ENCODE results near the gene AVEN.

AVEN gene

DNA sequence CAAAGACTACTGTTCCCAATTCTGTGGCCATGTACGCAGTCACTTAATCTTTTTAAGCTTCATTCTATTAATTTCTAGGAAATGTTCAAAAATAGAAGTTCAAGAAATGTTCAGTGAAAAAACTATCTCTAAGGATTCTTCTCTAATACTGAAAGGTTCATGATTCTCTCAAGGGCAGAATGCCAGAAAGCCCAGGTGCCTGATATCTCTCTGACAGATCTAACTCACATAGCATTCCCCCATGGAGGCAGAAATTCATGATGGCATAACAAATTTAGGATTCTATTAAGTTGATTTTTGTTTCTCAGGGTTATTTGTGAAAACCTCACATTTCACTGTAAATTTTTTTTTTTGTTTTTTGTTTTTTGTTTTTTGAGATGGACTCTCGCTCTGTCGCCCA lies 53.3 kb downstream of the AVEN start:
- TF ChIP-seq, protein P1, sequence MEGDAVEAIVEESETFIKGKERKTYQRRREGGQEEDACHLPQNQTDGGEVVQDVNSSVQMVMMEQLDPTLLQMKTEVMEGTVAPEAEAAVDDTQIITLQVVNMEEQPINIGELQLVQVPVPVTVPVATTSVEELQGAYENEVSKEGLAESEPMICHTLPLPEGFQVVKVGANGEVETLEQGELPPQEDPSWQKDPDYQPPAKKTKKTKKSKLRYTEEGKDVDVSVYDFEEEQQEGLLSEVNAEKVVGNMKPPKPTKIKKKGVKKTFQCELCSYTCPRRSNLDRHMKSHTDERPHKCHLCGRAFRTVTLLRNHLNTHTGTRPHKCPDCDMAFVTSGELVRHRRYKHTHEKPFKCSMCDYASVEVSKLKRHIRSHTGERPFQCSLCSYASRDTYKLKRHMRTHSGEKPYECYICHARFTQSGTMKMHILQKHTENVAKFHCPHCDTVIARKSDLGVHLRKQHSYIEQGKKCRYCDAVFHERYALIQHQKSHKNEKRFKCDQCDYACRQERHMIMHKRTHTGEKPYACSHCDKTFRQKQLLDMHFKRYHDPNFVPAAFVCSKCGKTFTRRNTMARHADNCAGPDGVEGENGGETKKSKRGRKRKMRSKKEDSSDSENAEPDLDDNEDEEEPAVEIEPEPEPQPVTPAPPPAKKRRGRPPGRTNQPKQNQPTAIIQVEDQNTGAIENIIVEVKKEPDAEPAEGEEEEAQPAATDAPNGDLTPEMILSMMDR (IDR thresholded peaks at IDR 0.05), result no peak
- no peak for TF ChIP-seq ZFX (IDR thresholded peaks at IDR 0.05; ENCODE audit: borderline replicate concordance)
- H3K27ac ChIP-seq, result no peak overlapping the region

DNA sequence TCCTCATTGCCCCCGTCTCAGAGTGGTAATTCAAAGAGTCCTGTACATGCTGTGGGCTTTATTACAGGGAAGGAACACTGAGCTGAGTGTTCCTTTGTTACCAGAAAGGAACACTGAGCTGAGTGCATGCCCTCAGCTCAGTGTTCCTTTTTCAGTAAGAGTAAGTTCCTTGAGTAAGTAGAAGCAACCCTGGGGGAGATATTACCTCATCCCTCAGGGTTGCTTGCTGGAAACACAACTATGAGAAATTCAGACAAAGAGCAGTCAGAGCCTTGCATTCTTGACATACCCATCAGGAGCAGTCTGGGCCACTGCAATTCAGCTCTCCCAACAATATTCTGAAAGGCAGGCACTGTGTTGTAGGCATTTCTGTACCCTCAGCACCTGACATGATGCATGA lies 53.7 kb downstream of the AVEN start:
- no peak overlapping the region for H3K27ac ChIP-seq
- no peak for TF ChIP-seq ZFX (IDR thresholded peaks at IDR 0.05; ENCODE audit: borderline replicate concordance)
- TF ChIP-seq, protein P1 (IDR thresholded peaks at IDR 0.05), result no peak

DNA sequence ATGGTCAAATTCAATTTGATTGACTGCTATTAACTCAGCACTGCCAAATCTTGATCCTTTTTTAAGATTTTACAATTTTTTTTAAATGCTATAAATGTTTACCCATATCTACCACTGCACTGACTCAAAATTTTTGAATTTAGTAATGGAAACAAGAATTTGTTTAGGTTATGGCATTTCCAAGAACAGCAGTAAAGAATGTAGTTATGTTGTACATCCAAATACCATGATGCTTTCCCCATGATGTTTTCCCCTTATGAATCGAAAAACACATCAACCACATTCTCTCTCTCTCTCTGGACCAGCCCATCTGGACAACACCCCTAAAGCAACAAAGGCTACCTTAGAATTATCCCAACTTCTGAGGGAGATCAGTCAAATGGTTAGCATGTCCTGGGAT lies 56.5 kb downstream of the AVEN start:
- H3K27ac ChIP-seq, result no peak overlapping the region
- TF ChIP-seq, protein P1 (IDR thresholded peaks at IDR 0.05), result no peak
- no peak for TF ChIP-seq ZFX (IDR thresholded peaks at IDR 0.05; ENCODE audit: borderline replicate concordance)

DNA sequence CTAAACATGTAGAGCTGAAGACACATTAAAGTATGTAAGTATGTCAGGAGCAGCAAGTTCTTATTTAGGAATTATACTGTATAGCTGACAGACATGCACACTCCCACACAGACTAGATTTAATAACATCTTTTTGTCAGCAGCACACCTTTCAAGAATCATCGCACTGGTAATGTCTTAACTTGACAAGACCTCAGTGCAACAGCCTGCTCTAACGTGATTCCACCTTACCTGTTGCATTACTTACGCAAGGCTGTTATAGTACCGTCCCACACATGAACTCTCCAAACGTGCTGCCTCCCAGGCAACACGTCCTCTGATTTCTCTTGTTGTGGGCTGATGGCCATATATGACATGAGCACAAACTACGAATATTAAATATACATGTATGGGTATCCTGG lies 58.8 kb downstream of the AVEN start:
- TF ChIP-seq, protein P1 (IDR thresholded peaks at IDR 0.05), result no peak
- TF ChIP-seq ZFX (IDR thresholded peaks at IDR 0.05; ENCODE audit: borderline replicate concordance), result no peak
- H3K27ac ChIP-seq, result no peak overlapping the region

DNA sequence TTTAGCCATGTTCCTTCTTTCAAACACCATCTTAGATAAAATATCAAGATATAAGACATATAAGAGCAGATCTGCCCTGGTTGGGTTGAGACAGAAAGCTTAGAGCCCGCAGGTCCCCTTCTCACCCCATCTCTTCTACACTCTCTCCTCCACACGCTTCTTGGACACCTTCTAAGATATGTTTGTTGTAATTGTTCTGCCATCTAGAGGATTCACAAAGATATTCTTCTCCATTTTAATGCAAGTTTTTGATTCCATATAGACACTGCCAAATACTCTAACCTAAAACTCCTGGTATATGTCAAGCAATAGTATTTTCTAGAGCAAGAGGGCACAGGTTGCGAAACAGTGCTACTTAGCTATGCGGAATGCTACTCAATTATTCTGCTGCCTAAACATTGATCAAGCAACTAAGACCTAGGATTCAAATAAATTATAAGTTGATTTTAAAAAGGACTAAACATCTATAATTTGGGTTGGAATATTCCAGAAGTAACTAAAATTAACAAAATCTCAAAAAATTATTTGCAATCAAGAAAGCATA lies 63.9 kb downstream of the AVEN start:
- TF ChIP-seq, protein P1 (IDR thresholded peaks at IDR 0.05), result no peak
- no peak for TF ChIP-seq ZFX (IDR thresholded peaks at IDR 0.05; ENCODE audit: borderline replicate concordance)

DNA sequence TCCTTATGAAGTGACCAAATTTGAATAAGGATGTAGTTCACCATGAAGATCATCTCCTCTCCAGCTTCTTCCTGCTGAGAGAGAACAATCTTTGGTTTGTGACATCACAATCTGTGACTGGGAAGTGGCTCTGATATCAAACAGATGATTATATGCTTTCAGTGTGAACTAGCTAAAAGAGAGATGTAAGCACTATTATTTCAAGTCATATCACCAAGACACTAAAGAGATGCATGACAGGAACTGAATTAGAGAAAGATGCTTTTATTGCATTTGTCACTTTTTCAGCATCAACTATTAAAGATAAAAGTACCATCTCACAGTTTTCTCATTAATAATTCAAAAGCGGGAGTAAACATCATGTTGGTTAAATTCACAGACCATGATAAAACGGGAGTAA lies 67.2 kb downstream of the AVEN start:
- TF ChIP-seq ZFX (IDR thresholded peaks at IDR 0.05; ENCODE audit: borderline replicate concordance), result no peak
- TF ChIP-seq, protein P1 (IDR thresholded peaks at IDR 0.05), result no peak
- no peak overlapping the region for H3K27ac ChIP-seq

More for the DNA sequence above, 63.9 kb downstream of the AVEN start:
- H3K27ac ChIP-seq, result no peak overlapping the region

- no peak overlapping the region for H3K27ac ChIP-seq
- TF ChIP-seq, protein P1 (IDR thresholded peaks at IDR 0.05), result no peak
- TF ChIP-seq ZFX (IDR thresholded peaks at IDR 0.05; ENCODE audit: borderline replicate concordance), result no peak
These were observed 70.2 kb downstream of the AVEN start for GRCh38 chr15:33968821-33969220.

All from 22Rv1 (cell line).